NB4 (cell line): ENCODE data around the gene MDM2.

Experiments
- POLR2A ChIP-seq: IDR thresholded peaks from 2 replicates; pipeline ENCODE4 v1.6.1; 2011; ENCODE audit warnings: mild to moderate bottlenecking; ENCODE audit not compliant: insufficient read length; ENCODE audit errors: extremely low read depth
- TF ChIP-seq, protein P1 (sequence below): IDR thresholded peaks from one replicate; pipeline ENCODE4 v1.5.1; 2012; ENCODE audit warnings: low read depth, low read length
- TF ChIP-seq, protein P2 (sequence below): IDR thresholded peaks from 2 replicates; pipeline ENCODE4 v1.6.1; 2011; ENCODE audit warnings: low read depth, low read length

DNA sequence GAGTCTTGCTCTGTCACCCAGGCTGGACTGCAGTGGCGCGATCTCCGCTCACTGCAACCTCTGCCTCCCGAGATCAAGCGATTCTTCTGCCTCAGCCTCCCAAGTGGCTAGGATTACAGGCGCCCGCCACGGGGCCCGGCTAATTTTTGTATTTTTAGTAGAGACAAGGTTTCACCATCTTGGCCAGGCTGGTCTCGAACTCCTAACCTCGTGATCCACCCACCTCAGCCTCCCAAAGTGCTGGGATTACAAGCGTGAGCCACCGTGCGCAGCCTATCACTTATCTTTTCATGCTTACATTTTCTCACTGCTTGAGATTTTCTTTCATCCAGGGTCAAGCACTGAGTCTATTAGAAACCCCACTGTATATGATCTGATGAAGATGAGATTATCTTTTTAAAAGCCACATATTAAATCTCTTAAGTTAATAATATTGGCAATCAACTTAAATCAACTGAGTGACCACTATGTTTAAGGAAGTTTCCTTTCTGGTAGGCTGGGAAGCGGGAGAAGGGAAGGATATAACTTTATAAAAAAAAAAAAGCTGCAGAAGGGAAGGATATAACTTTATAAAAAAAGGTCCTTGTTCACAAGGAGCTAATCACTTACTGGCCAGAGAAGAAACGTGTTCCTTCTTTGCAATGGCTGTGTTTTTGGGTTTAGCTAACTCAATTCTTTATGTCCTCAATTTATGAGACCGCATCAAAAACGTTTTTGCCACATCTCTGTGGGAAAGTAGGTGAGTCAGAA lies 1.3 kb upstream of the MDM2 start:
- no peak for TF ChIP-seq POLR2A
- TF ChIP-seq, protein P1, sequence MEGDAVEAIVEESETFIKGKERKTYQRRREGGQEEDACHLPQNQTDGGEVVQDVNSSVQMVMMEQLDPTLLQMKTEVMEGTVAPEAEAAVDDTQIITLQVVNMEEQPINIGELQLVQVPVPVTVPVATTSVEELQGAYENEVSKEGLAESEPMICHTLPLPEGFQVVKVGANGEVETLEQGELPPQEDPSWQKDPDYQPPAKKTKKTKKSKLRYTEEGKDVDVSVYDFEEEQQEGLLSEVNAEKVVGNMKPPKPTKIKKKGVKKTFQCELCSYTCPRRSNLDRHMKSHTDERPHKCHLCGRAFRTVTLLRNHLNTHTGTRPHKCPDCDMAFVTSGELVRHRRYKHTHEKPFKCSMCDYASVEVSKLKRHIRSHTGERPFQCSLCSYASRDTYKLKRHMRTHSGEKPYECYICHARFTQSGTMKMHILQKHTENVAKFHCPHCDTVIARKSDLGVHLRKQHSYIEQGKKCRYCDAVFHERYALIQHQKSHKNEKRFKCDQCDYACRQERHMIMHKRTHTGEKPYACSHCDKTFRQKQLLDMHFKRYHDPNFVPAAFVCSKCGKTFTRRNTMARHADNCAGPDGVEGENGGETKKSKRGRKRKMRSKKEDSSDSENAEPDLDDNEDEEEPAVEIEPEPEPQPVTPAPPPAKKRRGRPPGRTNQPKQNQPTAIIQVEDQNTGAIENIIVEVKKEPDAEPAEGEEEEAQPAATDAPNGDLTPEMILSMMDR, result no peak
- TF ChIP-seq, protein P2, sequence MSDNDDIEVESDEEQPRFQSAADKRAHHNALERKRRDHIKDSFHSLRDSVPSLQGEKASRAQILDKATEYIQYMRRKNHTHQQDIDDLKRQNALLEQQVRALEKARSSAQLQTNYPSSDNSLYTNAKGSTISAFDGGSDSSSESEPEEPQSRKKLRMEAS, result no peak
